ENCODE data around the gene RNF114.
"Not testable (repeated sequence)": the region's sequence is repeated elsewhere in the genome, so short reads cannot be mapped to it uniquely, and the experiment has no call there.

Gene RNF114

GRCh38 chr20:49928411-49929141 lies 7.6 kb upstream of the RNF114 start:
- DNase-seq, result peak; percentile 73

- DNase-seq, result no peak
Measured at GRCh38 chr20:49929142-49929494, 7.1 kb upstream of the RNF114 start.

- DNase-seq, result no peak
Measured at GRCh38 chr20:49935746-49936152, 448 bp upstream of the RNF114 start.

GRCh38 chr20:49937027-49937929 lies 1.1 kb downstream of the RNF114 start:
- no peak for DNase-seq

GRCh38 chr20:49938173-49939163 lies 2.3 kb downstream of the RNF114 start:
- no peak for DNase-seq

- no peak for DNase-seq
Measured at GRCh38 chr20:49941456-49941855, 5.3 kb downstream of the RNF114 start.

GRCh38 chr20:49942303-49942702 lies 6.1 kb downstream of the RNF114 start:
- DNase-seq, result no peak

GRCh38 chr20:49942942-49943341 lies 6.7 kb downstream of the RNF114 start:
- DNase-seq, result no peak

- no peak for DNase-seq
Measured at GRCh38 chr20:49945306-49945700, 9.1 kb downstream of the RNF114 start.

GRCh38 chr20:49945701-49946477 lies 9.7 kb downstream of the RNF114 start:
- DNase-seq, result no peak

- DNase-seq, result no peak
Measured at GRCh38 chr20:49948178-49948577, 12.0 kb downstream of the RNF114 start.

GRCh38 chr20:49948809-49949507 lies 12.8 kb downstream of the RNF114 start:
- no peak for DNase-seq

- DNase-seq, result no peak
Measured at GRCh38 chr20:49951151-49951550, 15.0 kb downstream of the RNF114 start.

- no peak for DNase-seq
Measured at GRCh38 chr20:49955167-49955566, 19.0 kb downstream of the RNF114 start.

GRCh38 chr20:49955830-49956396 lies 19.7 kb downstream of the RNF114 start:
- DNase-seq, result not testable (repeated sequence)

- DNase-seq, result no peak
Measured at GRCh38 chr20:49956689-49957088, 20.5 kb downstream of the RNF114 start.

GRCh38 chr20:49957089-49957938 lies 21.1 kb downstream of the RNF114 start:
- not testable (repeated sequence) for DNase-seq

- no peak for DNase-seq
Measured at GRCh38 chr20:49961413-49961812, 25.2 kb downstream of the RNF114 start.

GRCh38 chr20:49964964-49965780 lies 29.0 kb downstream of the RNF114 start:
- no peak for DNase-seq
